SK-N-SH (cell line): ENCODE measurements around the gene NCK1.

ENCODE experiments used
- MAX ChIP-seq: IDR thresholded peaks from 2 replicates; pipeline ENCODE4 v1.4.0; 2012; ENCODE audit warnings: low read depth
- MXI1 ChIP-seq: IDR thresholded peaks from 2 replicates; pipeline ENCODE4 v1.6.1; 2012; ENCODE audit warnings: mild to moderate bottlenecking, low read depth, low read length, improper control_type of control experiment
- POLR2AphosphoS5 ChIP-seq: IDR thresholded peaks from 2 replicates; pipeline ENCODE4 v1.6.1; 2012; ENCODE audit warnings: low read depth, low read length
- RFX5 ChIP-seq: IDR thresholded peaks from 2 replicates; pipeline ENCODE4 v1.6.1; 2012; ENCODE audit warnings: mild to moderate bottlenecking, improper control_type of control experiment, low read length
- TF ChIP-seq, protein P1 (sequence below): fragments of 200-600 bp; sonication (generic); IDR thresholded peaks from 2 replicates; pipeline ENCODE4 v1.6.1; 2017; ENCODE audit warnings: antibody characterized with exemption, mild to moderate bottlenecking, moderate library complexity

DNA sequence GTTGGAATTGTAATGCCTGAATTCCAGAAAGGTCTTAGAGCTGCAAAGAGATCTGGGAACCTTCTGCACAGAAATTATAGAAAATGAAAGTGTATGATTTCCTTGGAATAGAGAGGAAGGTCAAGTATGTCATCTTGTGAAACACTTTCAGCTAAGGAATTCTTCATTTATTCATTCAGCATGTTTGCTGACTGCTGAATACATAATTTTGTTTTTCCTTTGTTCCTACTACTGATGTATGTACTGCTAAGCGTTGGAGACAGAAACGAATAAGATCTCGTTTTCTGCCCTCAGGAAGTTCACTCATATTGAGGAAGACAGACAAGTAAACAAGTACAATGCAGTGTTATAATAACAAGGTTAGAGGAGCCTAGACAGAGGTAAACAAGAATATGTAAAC lies 81.4 kb downstream of the NCK1 start:
- no peak for TF ChIP-seq RFX5
- TF ChIP-seq, protein P1, sequence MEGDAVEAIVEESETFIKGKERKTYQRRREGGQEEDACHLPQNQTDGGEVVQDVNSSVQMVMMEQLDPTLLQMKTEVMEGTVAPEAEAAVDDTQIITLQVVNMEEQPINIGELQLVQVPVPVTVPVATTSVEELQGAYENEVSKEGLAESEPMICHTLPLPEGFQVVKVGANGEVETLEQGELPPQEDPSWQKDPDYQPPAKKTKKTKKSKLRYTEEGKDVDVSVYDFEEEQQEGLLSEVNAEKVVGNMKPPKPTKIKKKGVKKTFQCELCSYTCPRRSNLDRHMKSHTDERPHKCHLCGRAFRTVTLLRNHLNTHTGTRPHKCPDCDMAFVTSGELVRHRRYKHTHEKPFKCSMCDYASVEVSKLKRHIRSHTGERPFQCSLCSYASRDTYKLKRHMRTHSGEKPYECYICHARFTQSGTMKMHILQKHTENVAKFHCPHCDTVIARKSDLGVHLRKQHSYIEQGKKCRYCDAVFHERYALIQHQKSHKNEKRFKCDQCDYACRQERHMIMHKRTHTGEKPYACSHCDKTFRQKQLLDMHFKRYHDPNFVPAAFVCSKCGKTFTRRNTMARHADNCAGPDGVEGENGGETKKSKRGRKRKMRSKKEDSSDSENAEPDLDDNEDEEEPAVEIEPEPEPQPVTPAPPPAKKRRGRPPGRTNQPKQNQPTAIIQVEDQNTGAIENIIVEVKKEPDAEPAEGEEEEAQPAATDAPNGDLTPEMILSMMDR: no peak
- TF ChIP-seq MXI1: no peak
- TF ChIP-seq MAX: no peak
- TF ChIP-seq POLR2AphosphoS5: no peak
